HFFc6 (cell line): ENCODE measurements around the gene TDP2. TPM values are rescaled to one million over a fixed set of nuclear protein-coding genes. Genes with fewer than 3 reads are reported as not detected.
"Not testable (repeated sequence)": the region's sequence is repeated elsewhere in the genome, so short reads cannot be mapped to it uniquely, and the experiment has no call there.

Experiments
- DNase-seq: peaks from one replicate; pipeline ENCODE4 v3.0.0-alpha.2; 2018
- H3K27ac Mint-ChIP-seq: 2 replicates; pipeline ENCODE4 v1.8.0; 2020; ENCODE audit warnings: mild to moderate bottlenecking, mixed read lengths
- H3K27me3 Mint-ChIP-seq: 2 replicates; pipeline ENCODE4 v1.8.0; 2021; ENCODE audit warnings: mild to moderate bottlenecking, moderate library complexity, mixed read lengths; ENCODE audit not compliant: insufficient read depth
- H3K36me3 Mint-ChIP-seq: 2 replicates; pipeline ENCODE4 v1.8.0; 2021; ENCODE audit warnings: low read depth, mixed read lengths
- H3K4me1 Mint-ChIP-seq: 2 replicates; pipeline ENCODE4 v1.8.0; 2020; ENCODE audit warnings: low read depth, mixed read lengths
- H3K4me3 Mint-ChIP-seq: 2 replicates; pipeline ENCODE4 v1.8.0; 2020; ENCODE audit warnings: mild to moderate bottlenecking, moderate library complexity, mixed read lengths
- H3K9me3 Mint-ChIP-seq: 2 replicates; pipeline ENCODE4 v1.8.0; 2020; ENCODE audit warnings: mild to moderate bottlenecking, mixed read lengths
- CTCF ChIP-seq: fragments of 200-600 bp; sonication (generic); IDR thresholded peaks from 2 replicates; pipeline ENCODE4 v1.5.0; 2021; ENCODE audit warnings: antibody characterized with exemption, mild to moderate bottlenecking
- total RNA-seq, 6 experiments: library from RNA; stranded (reverse); fragmentation: NEBNext Ultra II Directional; extraction: Animal tissue kit (Norgen Biotek cat#: 25700); gene quantifications; 2 replicates in 1 of 6; 3 replicates in 5 of 6; pipeline ENCODE4 v1.2.3, GENCODE V29; 2021

TDP2 gene
- total RNA-seq, 6 experiments from 2014 or later: 27.3 to 33.6 (median 30.7) TPM

GRCh38 chr6:24648276-24648675 lies 18.4 kb downstream of the TDP2 start:
- H3K36me3 Mint-ChIP-seq: 0 out of 2 replicates have a peak, but pooled peaks cover 5% of the 10 kb centered on the region
- H3K4me1 Mint-ChIP-seq: peaks cover 17% of the 10 kb centered on the region
- H3K27ac Mint-ChIP-seq: no peak overlapping the region
- H3K4me3 Mint-ChIP-seq: no peak overlapping the region
- no peak for TF ChIP-seq CTCF
- peaks cover 4% of the 10 kb centered on the region for H3K27me3 Mint-ChIP-seq
- H3K9me3 Mint-ChIP-seq: no peaks in the 10 kb centered on the region
- no peak for DNase-seq

- peak overlapping the region; percentile 85 for H3K4me3 Mint-ChIP-seq
- no peaks in the 10 kb centered on the region for H3K9me3 Mint-ChIP-seq
- peaks cover 9% of the 10 kb centered on the region for H3K27me3 Mint-ChIP-seq
- H3K36me3 Mint-ChIP-seq: no peaks in the 10 kb centered on the region
- DNase-seq: peak; percentile 2
- H3K4me1 Mint-ChIP-seq: peaks cover 17% of the 10 kb centered on the region
- no peak overlapping the region for H3K27ac Mint-ChIP-seq
- TF ChIP-seq CTCF: no peak
Measured at GRCh38 chr6:24646771-24647170, 19.9 kb downstream of the TDP2 start.

GRCh38 chr6:24644377-24644776 lies 22.3 kb downstream of the TDP2 start:
- no peak for TF ChIP-seq CTCF
- Mint-ChIP-seq H3K27ac (no peak overlapping the region), H3K36me3 (no peaks in the 10 kb centered on the region), H3K27me3 (peaks cover 11% of the 10 kb centered on the region), H3K4me1 (peaks cover 17% of the 10 kb centered on the region), H3K4me3 (no peak overlapping the region), H3K9me3 (no peaks in the 10 kb centered on the region)
- DNase-seq: no peak

GRCh38 chr6:24643920-24644319 lies 22.8 kb downstream of the TDP2 start:
- Mint-ChIP-seq H3K36me3 (no peaks in the 10 kb centered on the region), H3K4me3 (no peak overlapping the region), H3K4me1 (peaks cover 17% of the 10 kb centered on the region), H3K27me3 (peaks cover 11% of the 10 kb centered on the region), H3K27ac (no peak overlapping the region), H3K9me3 (no peaks in the 10 kb centered on the region; the same call in 1 of the 2 replicates)
- TF ChIP-seq CTCF: no peak
- DNase-seq: no peak

GRCh38 chr6:24642061-24642460 lies 24.6 kb downstream of the TDP2 start:
- H3K36me3 Mint-ChIP-seq: no peaks in the 10 kb centered on the region
- no peak overlapping the region for H3K4me3 Mint-ChIP-seq
- H3K9me3 Mint-ChIP-seq: no peaks in the 10 kb centered on the region; the same call in 1 of the 2 replicates
- H3K27ac Mint-ChIP-seq: no peak overlapping the region
- peaks cover 13% of the 10 kb centered on the region for H3K27me3 Mint-ChIP-seq
- no peak for DNase-seq
- no peak for TF ChIP-seq CTCF
- H3K4me1 Mint-ChIP-seq: peaks cover 17% of the 10 kb centered on the region

- not testable (repeated sequence) for H3K36me3 Mint-ChIP-seq, DNase-seq, H3K4me3 Mint-ChIP-seq, H3K4me1 Mint-ChIP-seq, H3K27ac Mint-ChIP-seq, H3K9me3 Mint-ChIP-seq
- H3K27me3 Mint-ChIP-seq: peaks cover 11% of the 10 kb centered on the region
Measured at GRCh38 chr6:24640631-24641030, 26.1 kb downstream of the TDP2 start.
